IPS DF 4.7 (cell line): ENCODE measurements around the gene RGS16.

Experiments
- DNase-seq: peaks from one replicate; pipeline ENCODE4 v3.0.0-alpha.2; 2013; ENCODE audit warnings: low spot score; ENCODE audit errors: extremely low read depth

Gene RGS16

GRCh38 chr1:182584746-182585145 lies 19.4 kb downstream of the RGS16 start:
- DNase-seq, result no peak

GRCh38 chr1:182580736-182581135 lies 23.5 kb downstream of the RGS16 start:
- DNase-seq, result no peak

GRCh38 chr1:182575540-182576149 lies 28.5 kb downstream of the RGS16 start:
- no peak for DNase-seq

- no peak for DNase-seq
Measured at GRCh38 chr1:182574156-182574555, 30.0 kb downstream of the RGS16 start.

GRCh38 chr1:182570611-182570970 lies 33.6 kb downstream of the RGS16 start:
- DNase-seq, result no peak

GRCh38 chr1:182569939-182570610 lies 34.1 kb downstream of the RGS16 start:
- no peak for DNase-seq

GRCh38 chr1:182568647-182569284 lies 35.4 kb downstream of the RGS16 start:
- DNase-seq, result no peak

- DNase-seq, result no peak
Measured at GRCh38 chr1:182567629-182568028, 36.6 kb downstream of the RGS16 start.

- no peak for DNase-seq
Measured at GRCh38 chr1:182565537-182565936, 38.7 kb downstream of the RGS16 start.

GRCh38 chr1:182564406-182565004 lies 39.7 kb downstream of the RGS16 start:
- no peak for DNase-seq

GRCh38 chr1:182563095-182563494 lies 41.1 kb downstream of the RGS16 start:
- DNase-seq, result no peak

- no peak for DNase-seq
Measured at GRCh38 chr1:182561456-182561855, 42.7 kb downstream of the RGS16 start.

- no peak for DNase-seq
Measured at GRCh38 chr1:182560392-182560984, 43.7 kb downstream of the RGS16 start.

GRCh38 chr1:182556279-182556678 lies 47.9 kb downstream of the RGS16 start:
- DNase-seq, result no peak

GRCh38 chr1:182555493-182555892 lies 48.7 kb downstream of the RGS16 start:
- DNase-seq, result no peak

- no peak for DNase-seq
Measured at GRCh38 chr1:182552527-182552926, 51.7 kb downstream of the RGS16 start.

- no peak for DNase-seq
Measured at GRCh38 chr1:182549811-182550210, 54.4 kb downstream of the RGS16 start.

- no peak for DNase-seq
Measured at GRCh38 chr1:182549346-182549745, 54.8 kb downstream of the RGS16 start.
